ENCODE results near the gene GALNT18.

Gene GALNT18

GRCh38 chr11:11561991-11562390 is 59.8 kb downstream of the GALNT18 start:
- no peak for ATAC-seq

DNA sequence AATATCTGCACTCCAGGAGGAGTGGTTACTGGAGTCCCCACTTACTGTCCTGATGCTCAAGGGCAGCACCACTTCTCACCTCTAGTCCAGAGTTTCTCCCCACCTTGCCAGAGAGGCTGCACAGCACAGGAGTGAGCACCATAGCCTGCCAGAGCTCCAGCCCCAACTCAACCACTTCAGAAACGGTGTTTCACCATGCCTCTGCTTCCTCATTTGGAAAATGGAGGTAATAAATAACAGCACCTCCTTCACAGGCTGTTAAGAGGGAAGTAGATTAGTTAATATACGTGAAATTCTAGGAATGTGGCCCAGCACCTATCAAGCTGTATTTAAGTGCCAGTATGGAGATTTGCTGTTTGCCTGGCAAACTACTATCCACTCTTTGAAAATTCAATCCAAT is 63.0 kb downstream of the GALNT18 start:
- no peak for ATAC-seq

GRCh38 chr11:11558396-11558795 is 63.4 kb downstream of the GALNT18 start:
- ATAC-seq = no peak

- no peak for ATAC-seq
Observed at GRCh38 chr11:11555208-11555607, 66.6 kb downstream of the GALNT18 start.

GRCh38 chr11:11553573-11553972 is 68.2 kb downstream of the GALNT18 start:
- ATAC-seq = no peak

DNA sequence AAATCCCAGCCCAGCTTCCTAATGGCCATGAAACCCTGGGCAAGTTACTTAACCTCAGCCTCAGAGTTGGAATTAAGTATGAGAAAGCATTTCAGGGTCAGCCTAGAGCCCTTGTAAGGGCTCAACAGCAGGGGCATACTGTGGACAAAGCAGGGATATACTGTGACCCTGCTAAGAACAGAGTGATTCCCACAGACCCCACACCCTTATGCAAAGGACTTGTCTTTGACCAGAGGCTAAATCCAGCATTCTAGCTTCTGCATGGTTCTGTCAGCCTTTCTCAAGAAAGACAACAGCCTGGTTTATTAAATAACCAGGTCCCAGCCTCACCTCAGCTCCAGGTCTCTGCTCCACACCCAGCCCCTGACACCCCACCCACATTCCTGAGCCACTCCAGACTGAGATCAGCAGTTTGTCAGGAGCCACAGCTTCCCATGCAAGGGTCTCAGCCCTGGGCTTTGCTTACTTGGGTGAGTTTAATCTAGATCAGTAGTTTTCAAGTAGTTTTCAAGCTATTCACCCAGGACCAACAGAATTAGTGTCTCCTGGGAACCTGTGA is 69.2 kb downstream of the GALNT18 start:
- ATAC-seq = no peak

DNA sequence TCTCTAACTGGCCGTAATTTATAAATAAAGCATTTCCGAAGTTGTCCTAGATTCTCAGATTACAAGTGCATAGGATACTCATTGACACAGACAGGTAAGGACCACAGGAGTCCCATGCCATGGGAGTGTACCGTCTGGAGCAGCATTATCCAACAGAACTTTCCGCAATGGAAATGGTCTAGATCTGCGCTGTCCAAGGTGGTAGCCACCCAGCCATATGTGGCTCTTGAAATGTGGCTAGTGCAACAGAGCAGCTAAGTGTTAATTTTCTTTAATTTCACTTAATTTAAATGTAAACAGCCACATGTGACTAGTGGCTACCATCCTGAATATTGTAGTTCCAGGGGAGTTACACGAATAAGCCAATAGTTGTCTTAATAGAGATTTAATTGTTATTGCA is 71.3 kb downstream of the GALNT18 start:
- ATAC-seq = no peak

- ATAC-seq = no peak
Observed at GRCh38 chr11:11545285-11546275, 76.2 kb downstream of the GALNT18 start.

GRCh38 chr11:11543656-11544055 is 78.1 kb downstream of the GALNT18 start:
- ATAC-seq = no peak

DNA sequence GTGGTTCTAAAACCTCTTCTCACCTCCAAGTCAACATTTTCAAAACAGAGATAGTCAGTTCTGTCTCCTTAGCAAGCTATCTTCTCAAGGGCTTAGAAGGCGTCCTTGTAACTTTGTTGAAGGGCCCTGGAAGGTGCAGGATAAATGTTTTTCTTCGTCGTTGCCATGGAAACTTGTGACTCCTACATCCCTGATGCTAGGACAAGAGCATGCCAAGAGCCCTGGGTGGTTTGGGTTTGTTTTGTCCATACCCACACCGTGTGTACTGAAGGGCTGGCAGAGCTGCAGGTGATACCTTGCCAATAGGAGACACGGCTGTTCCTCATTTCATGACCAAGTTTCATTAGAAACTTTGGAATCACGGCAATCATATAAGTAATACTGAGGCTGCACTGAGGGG is 81.6 kb downstream of the GALNT18 start:
- no peak for ATAC-seq

DNA sequence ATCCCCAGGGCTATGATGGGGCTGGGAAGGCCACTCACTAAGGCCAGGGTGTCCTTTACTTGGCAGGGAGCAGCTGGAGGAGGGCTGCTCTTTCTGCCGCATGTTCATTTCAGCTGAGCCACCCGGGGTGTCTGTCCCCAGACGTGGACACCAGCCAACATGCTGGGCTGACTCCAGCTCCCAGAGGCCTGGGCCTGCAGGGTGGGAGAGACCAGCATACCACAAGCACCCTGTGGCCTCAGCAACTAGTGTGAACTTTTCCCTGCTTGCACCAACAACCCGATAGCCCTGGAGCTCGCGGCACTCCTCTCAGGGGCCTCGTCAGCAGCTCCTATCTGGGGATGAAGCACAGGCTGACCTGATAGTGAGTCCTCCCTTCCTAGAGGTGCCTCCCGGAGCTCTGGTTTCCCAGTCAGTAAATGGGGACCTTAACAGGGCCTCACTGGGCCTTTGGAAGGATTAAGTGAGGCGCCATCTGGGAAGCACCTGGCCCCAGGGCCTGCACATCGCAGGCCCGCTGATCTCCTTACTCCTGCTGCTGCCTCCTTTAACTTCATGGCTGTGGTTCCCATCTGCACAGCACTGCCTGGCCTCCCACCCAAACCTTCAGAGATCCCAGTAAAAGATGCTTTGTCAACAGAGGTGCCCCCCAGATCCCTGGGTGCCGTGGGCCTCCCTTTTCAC is 83.4 kb downstream of the GALNT18 start:
- ATAC-seq = no peak

- no peak for ATAC-seq
Observed at GRCh38 chr11:11537871-11538270, 83.9 kb downstream of the GALNT18 start.

- ATAC-seq = no peak
Observed at GRCh38 chr11:11537372-11537771, 84.4 kb downstream of the GALNT18 start.

GRCh38 chr11:11536650-11537049 is 85.2 kb downstream of the GALNT18 start:
- no peak for ATAC-seq

DNA sequence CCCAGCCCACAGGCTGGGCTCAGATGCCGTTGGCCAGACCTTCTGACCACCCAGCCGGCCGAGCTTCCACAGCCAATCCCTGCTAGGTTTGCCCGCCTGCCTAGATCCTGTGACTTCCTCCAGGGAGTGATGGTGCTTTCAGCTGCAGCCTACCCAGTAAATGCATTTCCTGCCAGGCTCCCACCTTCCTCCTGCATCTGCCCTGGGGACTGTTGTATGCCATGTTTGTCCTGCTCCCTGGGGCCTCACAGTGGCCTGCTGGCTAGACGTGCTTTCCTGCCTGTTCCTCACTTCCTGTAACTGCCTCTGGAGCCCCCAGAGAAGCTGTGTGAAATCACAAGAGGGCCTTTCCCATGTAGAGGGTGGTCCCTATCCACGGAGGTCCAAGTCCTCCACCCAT is 86.2 kb downstream of the GALNT18 start:
- no peak for ATAC-seq

- ATAC-seq = no peak
Observed at GRCh38 chr11:11534981-11535380, 86.8 kb downstream of the GALNT18 start.

- no peak for ATAC-seq
Observed at GRCh38 chr11:11533751-11534150, 88.1 kb downstream of the GALNT18 start.

GRCh38 chr11:11533057-11533456 is 88.7 kb downstream of the GALNT18 start:
- ATAC-seq = no peak

- no peak for ATAC-seq
Observed at GRCh38 chr11:11532574-11532973, 89.2 kb downstream of the GALNT18 start.

- ATAC-seq = no peak
Observed at GRCh38 chr11:11531131-11531908, 90.5 kb downstream of the GALNT18 start.

DNA sequence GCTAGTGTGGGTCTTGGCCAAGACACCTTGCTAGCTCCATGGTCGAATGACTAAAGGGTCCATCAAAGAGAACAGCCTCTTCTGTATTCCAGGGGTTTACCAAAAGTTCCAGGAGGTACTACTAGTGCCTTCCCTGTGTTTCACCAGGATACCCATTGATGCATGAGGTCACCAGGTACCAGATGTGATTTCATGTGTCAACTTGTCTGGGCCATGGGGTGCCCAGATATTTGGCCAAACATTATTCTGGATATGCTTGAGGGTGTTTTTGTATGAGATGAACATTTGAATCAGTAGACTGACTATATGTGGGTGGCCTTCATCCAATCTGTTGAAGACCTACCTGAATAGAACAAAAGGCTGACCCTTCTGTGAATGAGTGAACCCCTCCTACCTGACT is 92.8 kb downstream of the GALNT18 start:
- no peak for ATAC-seq

DNA sequence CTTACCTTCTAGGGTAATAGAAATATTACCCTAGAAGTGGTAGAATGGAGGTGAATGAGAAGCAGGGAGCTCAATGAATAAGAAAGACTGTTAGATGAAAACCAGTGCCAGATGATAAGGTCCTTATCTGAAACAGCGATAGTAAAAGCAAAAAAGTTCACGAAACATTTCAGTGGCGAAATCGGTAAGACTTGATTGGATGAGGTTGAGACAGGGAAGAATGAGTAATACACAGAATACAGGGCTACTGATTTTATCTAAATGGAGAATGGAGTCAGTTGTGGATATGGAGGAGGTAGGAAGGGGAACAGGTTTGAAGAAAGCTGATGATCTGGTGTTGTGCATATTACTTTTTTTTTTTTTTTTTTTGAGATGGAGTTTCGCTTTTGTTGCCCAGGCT is 96.5 kb downstream of the GALNT18 start:
- no peak for ATAC-seq
